Measurements from ENCODE around the gene GDI2.
"Not testable (repeated sequence)": the region's sequence is repeated elsewhere in the genome, so short reads cannot be mapped to it uniquely, and the experiment has no call there.

Gene GDI2

GRCh38 chr10:5805711-5806110 is 7.5 kb downstream of the GDI2 start:
- no peaks in the 10 kb centered on the region for H3K27me3 ChIP-seq (ENCODE audit: control insufficient read depth, insufficient read depth, low read length)
- H3K4me3 ChIP-seq (ENCODE audit: low read length), result no peak overlapping the region
- no peaks in the 10 kb centered on the region for H3K36me3 ChIP-seq (ENCODE audit: control insufficient read depth, insufficient read depth, low read length)
- H3K9ac ChIP-seq (ENCODE audit: low read length), result no peak overlapping the region
- H3K4me1 ChIP-seq (ENCODE audit: control insufficient read depth, insufficient read depth, low read length), result peaks cover 9% of the 10 kb centered on the region
- H3K9me3 ChIP-seq (ENCODE audit: control insufficient read depth, low read length), result no peaks in the 10 kb centered on the region

DNA sequence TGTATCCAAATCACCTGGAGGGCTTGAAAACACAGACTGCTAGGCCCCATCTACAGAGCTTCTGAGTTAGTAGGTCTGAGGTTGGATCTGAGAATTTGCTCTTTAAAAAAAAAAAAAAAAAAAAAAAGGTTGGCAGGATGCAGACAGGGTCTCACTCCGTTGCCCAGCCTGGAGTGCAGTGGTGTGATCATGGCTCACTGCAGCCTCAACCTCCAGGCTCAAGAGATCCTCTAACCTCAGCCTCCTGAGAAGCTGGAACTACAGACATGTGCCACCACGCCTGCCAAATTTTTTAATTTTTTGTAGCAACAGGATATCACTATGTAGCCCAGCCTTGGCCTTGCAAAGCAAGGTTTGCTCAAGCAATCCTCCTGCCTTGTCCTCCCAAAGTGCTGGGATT is 8.0 kb downstream of the GDI2 start:
- Histone ChIP-seq H3K36me3 (ENCODE audit: control insufficient read depth, insufficient read depth, low read length) (no peaks in the 10 kb centered on the region), H3K4me1 (ENCODE audit: control insufficient read depth, insufficient read depth, low read length) (peaks cover 9% of the 10 kb centered on the region), H3K4me3 (ENCODE audit: low read length) (no peak overlapping the region), H3K9ac (ENCODE audit: low read length) (no peak overlapping the region), H3K27me3 (ENCODE audit: control insufficient read depth, insufficient read depth, low read length) (no peaks in the 10 kb centered on the region), H3K9me3 (ENCODE audit: control insufficient read depth, low read length) (no peaks in the 10 kb centered on the region)

- Histone ChIP-seq H3K9ac (ENCODE audit: low read length) (no peak overlapping the region), H3K36me3 (ENCODE audit: control insufficient read depth, insufficient read depth, low read length) (no peaks in the 10 kb centered on the region), H3K4me3 (ENCODE audit: low read length) (no peak overlapping the region), H3K4me1 (ENCODE audit: control insufficient read depth, insufficient read depth, low read length) (peaks cover 3% of the 10 kb centered on the region), H3K27me3 (ENCODE audit: control insufficient read depth, insufficient read depth, low read length) (no peaks in the 10 kb centered on the region), H3K9me3 (ENCODE audit: control insufficient read depth, low read length) (no peaks in the 10 kb centered on the region)
Observed at GRCh38 chr10:5804386-5804785, 8.8 kb downstream of the GDI2 start.

GRCh38 chr10:5800782-5801181 is 12.5 kb downstream of the GDI2 start:
- Histone ChIP-seq H3K4me1 (ENCODE audit: control insufficient read depth, insufficient read depth, low read length) (no peaks in the 10 kb centered on the region), H3K9me3 (ENCODE audit: control insufficient read depth, low read length) (no peaks in the 10 kb centered on the region), H3K36me3 (ENCODE audit: control insufficient read depth, insufficient read depth, low read length) (peaks cover under 1% of the 10 kb centered on the region), H3K9ac (ENCODE audit: low read length) (no peak overlapping the region), H3K4me3 (ENCODE audit: low read length) (no peak overlapping the region), H3K27me3 (ENCODE audit: control insufficient read depth, insufficient read depth, low read length) (no peaks in the 10 kb centered on the region)

GRCh38 chr10:5794236-5794635 is 19.0 kb downstream of the GDI2 start:
- no peaks in the 10 kb centered on the region for H3K4me1 ChIP-seq (ENCODE audit: control insufficient read depth, insufficient read depth, low read length)
- no peaks in the 10 kb centered on the region for H3K27me3 ChIP-seq (ENCODE audit: control insufficient read depth, insufficient read depth, low read length)
- H3K4me3 ChIP-seq (ENCODE audit: low read length), result no peak overlapping the region
- peaks cover 13% of the 10 kb centered on the region for H3K36me3 ChIP-seq (ENCODE audit: control insufficient read depth, insufficient read depth, low read length)
- H3K9me3 ChIP-seq (ENCODE audit: control insufficient read depth, low read length), result no peaks in the 10 kb centered on the region
- H3K9ac ChIP-seq (ENCODE audit: low read length), result no peak overlapping the region

GRCh38 chr10:5789626-5790025 is 23.6 kb downstream of the GDI2 start:
- no peaks in the 10 kb centered on the region for H3K27me3 ChIP-seq (ENCODE audit: control insufficient read depth, insufficient read depth, low read length)
- H3K4me1 ChIP-seq (ENCODE audit: control insufficient read depth, insufficient read depth, low read length), result no peaks in the 10 kb centered on the region
- no peak overlapping the region for H3K9ac ChIP-seq (ENCODE audit: low read length)
- no peaks in the 10 kb centered on the region for H3K9me3 ChIP-seq (ENCODE audit: control insufficient read depth, low read length)
- peaks cover 9% of the 10 kb centered on the region for H3K36me3 ChIP-seq (ENCODE audit: control insufficient read depth, insufficient read depth, low read length)
- no peak overlapping the region for H3K4me3 ChIP-seq (ENCODE audit: low read length)

DNA sequence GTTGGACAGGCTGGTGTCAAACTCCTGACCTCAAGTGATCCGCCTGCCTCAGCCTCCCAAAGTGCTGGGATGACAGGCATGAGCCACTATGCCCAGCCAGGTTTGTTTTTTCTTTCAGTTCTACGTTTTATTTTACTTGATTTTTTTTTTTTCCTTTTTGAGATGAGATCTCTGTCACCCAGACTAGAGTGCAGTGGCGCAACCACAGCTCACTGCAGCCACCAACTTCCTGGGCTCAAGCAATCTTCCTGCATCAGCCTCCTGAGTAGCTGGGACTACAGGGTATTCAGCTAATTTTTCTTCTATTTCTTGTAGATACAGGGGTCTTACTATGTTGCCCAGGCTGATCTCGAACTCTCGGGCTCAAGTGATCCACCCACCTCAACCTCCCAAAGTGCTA is 24.3 kb downstream of the GDI2 start:
- Histone ChIP-seq H3K27me3 (ENCODE audit: control insufficient read depth, insufficient read depth, low read length) (no peaks in the 10 kb centered on the region), H3K9ac (ENCODE audit: low read length) (no peak overlapping the region), H3K36me3 (ENCODE audit: control insufficient read depth, insufficient read depth, low read length) (peaks cover 5% of the 10 kb centered on the region), H3K4me3 (ENCODE audit: low read length) (no peak overlapping the region), H3K4me1 (ENCODE audit: control insufficient read depth, insufficient read depth, low read length) (no peaks in the 10 kb centered on the region), H3K9me3 (ENCODE audit: control insufficient read depth, low read length) (no peaks in the 10 kb centered on the region)

- Histone ChIP-seq H3K9me3 (ENCODE audit: control insufficient read depth, low read length) (no peaks in the 10 kb centered on the region), H3K27me3 (ENCODE audit: control insufficient read depth, insufficient read depth, low read length) (no peaks in the 10 kb centered on the region), H3K36me3 (ENCODE audit: control insufficient read depth, insufficient read depth, low read length) (peaks cover 9% of the 10 kb centered on the region), H3K9ac (ENCODE audit: low read length) (no peak overlapping the region), H3K4me3 (ENCODE audit: low read length) (no peak overlapping the region), H3K4me1 (ENCODE audit: control insufficient read depth, insufficient read depth, low read length) (no peaks in the 10 kb centered on the region)
Observed at GRCh38 chr10:5783300-5783699, 29.9 kb downstream of the GDI2 start.

- H3K4me1 ChIP-seq (ENCODE audit: control insufficient read depth, insufficient read depth, low read length), result no peaks in the 10 kb centered on the region
- no peaks in the 10 kb centered on the region for H3K27me3 ChIP-seq (ENCODE audit: control insufficient read depth, insufficient read depth, low read length)
- no peak overlapping the region for H3K4me3 ChIP-seq (ENCODE audit: low read length)
- H3K36me3 ChIP-seq (ENCODE audit: control insufficient read depth, insufficient read depth, low read length), result peaks cover 9% of the 10 kb centered on the region
- H3K9ac ChIP-seq (ENCODE audit: low read length), result no peak overlapping the region
- no peaks in the 10 kb centered on the region for H3K9me3 ChIP-seq (ENCODE audit: control insufficient read depth, low read length)
Observed at GRCh38 chr10:5782174-5782573, 31.1 kb downstream of the GDI2 start.

- Histone ChIP-seq H3K9ac (ENCODE audit: low read length) (no peak overlapping the region), H3K36me3 (ENCODE audit: control insufficient read depth, insufficient read depth, low read length) (peaks cover 4% of the 10 kb centered on the region)
Observed at GRCh38 chr10:5779730-5780129, 33.5 kb downstream of the GDI2 start.

GRCh38 chr10:5777758-5778157 is 35.5 kb downstream of the GDI2 start:
- H3K27me3 ChIP-seq (ENCODE audit: control insufficient read depth, insufficient read depth, low read length); H3K9ac ChIP-seq (ENCODE audit: low read length); H3K9me3 ChIP-seq (ENCODE audit: control insufficient read depth, low read length); H3K4me1 ChIP-seq (ENCODE audit: control insufficient read depth, insufficient read depth, low read length); H3K36me3 ChIP-seq (ENCODE audit: control insufficient read depth, insufficient read depth, low read length); H3K4me3 ChIP-seq (ENCODE audit: low read length): not testable (repeated sequence)

More at GRCh38 chr10:5779730-5780129, 33.5 kb downstream of the GDI2 start:
- no peaks in the 10 kb centered on the region for H3K27me3 ChIP-seq (ENCODE audit: control insufficient read depth, insufficient read depth, low read length)
- H3K9me3 ChIP-seq (ENCODE audit: control insufficient read depth, low read length), result no peaks in the 10 kb centered on the region
- peaks cover 9% of the 10 kb centered on the region for H3K4me1 ChIP-seq (ENCODE audit: control insufficient read depth, insufficient read depth, low read length)
- no peak overlapping the region for H3K4me3 ChIP-seq (ENCODE audit: low read length)

DNA sequence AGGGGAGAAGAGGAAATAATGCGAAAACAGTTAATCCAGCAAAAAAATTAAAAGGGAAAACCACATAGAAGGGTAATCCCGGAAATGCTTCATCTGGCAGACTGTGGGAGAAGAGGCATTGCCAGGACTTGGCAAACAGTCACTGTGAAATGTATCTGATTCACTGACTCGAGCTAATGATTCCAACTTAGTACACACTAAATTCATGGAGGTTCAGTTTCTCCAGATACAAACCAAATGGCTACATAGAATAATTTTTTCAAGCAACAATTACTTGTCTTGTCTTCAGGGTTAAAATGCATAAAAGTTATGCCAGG is 36.4 kb downstream of the GDI2 start:
- Histone ChIP-seq H3K9me3 (ENCODE audit: control insufficient read depth, low read length) (no peaks in the 10 kb centered on the region), H3K36me3 (ENCODE audit: control insufficient read depth, insufficient read depth, low read length) (no peaks in the 10 kb centered on the region), H3K4me3 (ENCODE audit: low read length) (no peak overlapping the region), H3K4me1 (ENCODE audit: control insufficient read depth, insufficient read depth, low read length) (peaks cover 9% of the 10 kb centered on the region), H3K9ac (ENCODE audit: low read length) (no peak overlapping the region), H3K27me3 (ENCODE audit: control insufficient read depth, insufficient read depth, low read length) (no peaks in the 10 kb centered on the region)

DNA sequence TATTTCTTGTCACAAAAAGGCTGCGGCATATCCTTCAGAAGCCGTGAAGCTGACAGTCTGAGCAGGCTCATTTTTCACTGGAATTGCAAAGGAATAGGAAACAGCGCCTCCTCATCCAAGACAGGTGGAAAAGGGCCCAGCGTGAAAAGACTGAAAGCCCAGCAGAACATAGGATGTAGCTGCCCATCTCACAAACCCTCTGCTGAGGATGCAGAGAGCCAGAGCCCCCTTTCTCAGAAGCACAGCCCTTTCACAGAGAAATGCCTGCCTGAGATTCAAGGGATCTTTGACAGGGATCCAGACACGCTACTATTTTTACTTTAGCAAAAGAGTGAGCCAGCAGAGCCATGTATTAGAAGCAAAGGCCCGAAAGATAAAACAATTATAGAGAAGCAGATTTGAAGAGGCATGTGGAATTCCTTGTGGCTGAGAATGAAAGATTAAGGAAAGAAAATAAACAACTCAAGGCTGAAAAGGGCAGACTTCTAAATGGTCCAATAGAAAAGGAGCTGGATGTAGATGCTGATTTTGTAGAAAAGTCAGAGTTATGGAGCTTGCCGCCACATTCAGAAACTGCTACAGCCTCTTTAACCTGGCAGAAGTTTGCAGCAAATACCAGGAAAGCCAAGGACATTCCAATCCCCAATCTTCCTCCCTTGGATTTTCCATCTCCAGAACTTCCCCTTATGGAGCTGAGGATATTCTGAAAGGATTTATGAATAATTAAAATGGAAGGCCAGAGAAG is 36.9 kb downstream of the GDI2 start:
- Histone ChIP-seq H3K36me3 (ENCODE audit: control insufficient read depth, insufficient read depth, low read length) (no peaks in the 10 kb centered on the region), H3K4me3 (ENCODE audit: low read length) (no peak overlapping the region), H3K27me3 (ENCODE audit: control insufficient read depth, insufficient read depth, low read length) (no peaks in the 10 kb centered on the region), H3K9ac (ENCODE audit: low read length) (no peak overlapping the region), H3K9me3 (ENCODE audit: control insufficient read depth, low read length) (no peaks in the 10 kb centered on the region), H3K4me1 (ENCODE audit: control insufficient read depth, insufficient read depth, low read length) (peaks cover 9% of the 10 kb centered on the region)
